H1 (cell line): Measurements from ENCODE around the gene CORO1A. TPM values are rescaled to one million over a fixed set of nuclear protein-coding genes. Genes with fewer than 3 reads are reported as not detected.

Experiments
- CTCF ChIA-PET: fragments of 300-600 bp; sonication (Branson Sonifier 250); formaldehyde crosslinking; loops from one replicate; lab custom pipeline; 2021; ENCODE audit not compliant: partially characterized antibody; lab: Charles Lee
- POLR2A ChIA-PET: fragments of 300-600 bp; sonication (Branson Sonifier 250); formaldehyde crosslinking; loops from one replicate; lab custom pipeline; 2021; ENCODE audit warnings: inconsistent platforms; ENCODE audit not compliant: partially characterized antibody; lab: Charles Lee
- DNase-seq, 2 experiments: peaks; one replicate each; pipeline versions ENCODE4 v3.0.0 to v3.0.0-alpha.2; 2010 to 2022; ENCODE audit warnings: low spot score in 2 of 2, low read depth in 1 of 2, mixed read lengths in 1 of 2
- FAIRE-seq: peaks from 2 replicates; lab custom pipeline; 2011; peaks lifted over from hg19 to GRCh38; lab: Jason Lieb, UNC
- H2AFZ ChIP-seq: 2 replicates; pipeline ENCODE4 v1.8.1; 2012; ENCODE audit warnings: low read length, inconsistent platforms
- H2AK5ac ChIP-seq: 2 replicates; pipeline ENCODE4 v1.6.1; 2013; ENCODE audit warnings: low read depth, low read length
- H2BK120ac ChIP-seq: replicated peaks from 2 replicates; pipeline ENCODE3; 2013; ENCODE audit warnings: low read depth, low read length, inconsistent platforms
- H2BK12ac ChIP-seq: 2 replicates; pipeline ENCODE4 v1.6.1; 2013; ENCODE audit warnings: low read depth, low read length
- H2BK15ac ChIP-seq: 2 replicates; pipeline ENCODE4 v1.6.1; 2013; ENCODE audit warnings: low read length
- H2BK20ac ChIP-seq: 2 replicates; pipeline ENCODE4 v1.6.1; 2013; ENCODE audit warnings: low read length
- H2BK5ac ChIP-seq: 2 replicates; pipeline ENCODE4 v1.6.1; 2013; ENCODE audit warnings: low read depth, low read length
- H3K14ac ChIP-seq: 2 replicates; pipeline ENCODE4 v1.6.1; 2013; ENCODE audit warnings: inconsistent platforms; ENCODE audit not compliant: insufficient read length
- H3K18ac ChIP-seq: 2 replicates; pipeline ENCODE4 v1.6.1; 2013; ENCODE audit warnings: low read length; ENCODE audit errors: extremely low read depth
- H3K23ac ChIP-seq: 2 replicates; pipeline ENCODE4 v1.6.1; 2013; ENCODE audit warnings: inconsistent platforms; ENCODE audit not compliant: insufficient read length
- H3K23me2 ChIP-seq: 2 replicates; pipeline ENCODE4 v1.6.1; 2013; ENCODE audit warnings: low read depth, low read length
- H3K27ac ChIP-seq: 2 replicates; pipeline ENCODE4 v1.6.1; 2011; ENCODE audit warnings: low read depth, low read length, inconsistent platforms
- H3K27me3 ChIP-seq, 4 experiments: replicated peaks in 1 of 4; 1 replicate in 1 of 4; 2 replicates in 3 of 4; pipeline versions ENCODE4 v1.6.1 to v1.8.1; 2011 to 2013; ENCODE audit warnings: low read length in 3 of 4, mild to moderate bottlenecking in 3 of 4, inconsistent platforms in 2 of 4, mixed read lengths in 2 of 4, moderate library complexity in 1 of 4; ENCODE audit not compliant: control insufficient read depth in 3 of 4, insufficient read depth in 3 of 4; ENCODE audit errors: extremely low read depth in 1 of 4
- H3K36me3 ChIP-seq, 4 experiments: 2 replicates each; pipeline versions ENCODE4 v1.6.1 to v1.8.1; 2011 to 2013; ENCODE audit warnings: mild to moderate bottlenecking in 4 of 4, low read length in 3 of 4, moderate library complexity in 2 of 4, control low read depth in 1 of 4, inconsistent platforms in 1 of 4; ENCODE audit not compliant: insufficient read depth in 4 of 4, control insufficient read depth in 2 of 4
- H3K4ac ChIP-seq: replicated peaks from 2 replicates; pipeline ENCODE3; 2013; ENCODE audit warnings: low read length, low read depth, mixed read lengths, inconsistent platforms; ENCODE audit not compliant: insufficient read length
- H3K4me1 ChIP-seq, 4 experiments: replicated peaks in 1 of 4; 1 replicate in 1 of 4; 2 replicates in 3 of 4; pipeline versions ENCODE4 v1.6.1 to v1.8.1; 2011 to 2013; ENCODE audit warnings: low read length in 3 of 4, inconsistent platforms in 2 of 4, mixed read lengths in 1 of 4; ENCODE audit not compliant: insufficient read depth in 4 of 4, control insufficient read depth in 3 of 4
- H3K4me2 ChIP-seq, 2 experiments: 2 replicates each; pipeline versions ENCODE4 v1.6.1 to v1.8.1; 2011 to 2013; ENCODE audit warnings: low read depth in 2 of 2, low read length in 2 of 2, control low read depth in 1 of 2, inconsistent platforms in 1 of 2, mild to moderate bottlenecking in 1 of 2; ENCODE audit not compliant: insufficient read depth in 1 of 2
- H3K4me3 ChIP-seq, 4 experiments: fragments of 200-600, 300-600 bp in 1 of 4; sonication (generic), shearing (Covaris generic), sonication (Bioruptor Twin) in 1 of 4; 2 replicates each; pipeline versions ENCODE4 v1.5.1 to v1.8.1; 2011 to 2016; ENCODE audit warnings: low read length in 4 of 4, low read depth in 3 of 4, control low read depth in 2 of 4, inconsistent platforms in 2 of 4, mild to moderate bottlenecking in 2 of 4, mixed read lengths in 1 of 4, moderate library complexity in 1 of 4; ENCODE audit not compliant: insufficient read depth in 2 of 4; ENCODE audit errors: extremely low read depth in 1 of 4
- H3K56ac ChIP-seq: replicated peaks from 2 replicates; pipeline ENCODE3; 2013; ENCODE audit warnings: low read depth, mild to moderate bottlenecking, mixed read lengths, low read length, inconsistent platforms; ENCODE audit not compliant: insufficient read length
- H3K79me1 ChIP-seq: 2 replicates; pipeline ENCODE4 v1.6.1; 2013; ENCODE audit warnings: low read depth, low read length, control low read depth
- H3K79me2 ChIP-seq, 2 experiments: 2 replicates each; pipeline versions ENCODE4 v1.6.1 to v1.8.1; 2012 to 2013; ENCODE audit warnings: low read length in 2 of 2, mild to moderate bottlenecking in 2 of 2, inconsistent platforms in 1 of 2; ENCODE audit not compliant: insufficient read depth in 2 of 2, control insufficient read depth in 1 of 2
- H3K9ac ChIP-seq, 4 experiments: replicated peaks in 1 of 4; 1 replicate in 1 of 4; 2 replicates in 3 of 4; pipeline versions ENCODE4 v1.6.1 to v1.8.1; 2011 to 2013; ENCODE audit warnings: low read depth in 3 of 4, low read length in 3 of 4, control low read depth in 2 of 4, mild to moderate bottlenecking in 2 of 4, moderate library complexity in 2 of 4, inconsistent platforms in 1 of 4; ENCODE audit errors: extremely low read depth in 1 of 4
- H3K9me3 ChIP-seq, 2 experiments: 2 replicates each; pipeline versions ENCODE4 v1.6.1 to v1.8.1; 2012 to 2013; ENCODE audit warnings: mild to moderate bottlenecking in 2 of 2, moderate library complexity in 2 of 2, control low read depth in 1 of 2, inconsistent platforms in 1 of 2, low read depth in 1 of 2, low read length in 1 of 2, mixed read lengths in 1 of 2; ENCODE audit not compliant: insufficient read depth in 2 of 2
- H4K20me1 ChIP-seq, 2 experiments: replicated peaks in 1 of 2; 2 replicates each; pipeline versions ENCODE3 to v1.8.1; 2011 to 2013; ENCODE audit warnings: inconsistent platforms in 2 of 2, low read length in 2 of 2, mild to moderate bottlenecking in 1 of 2; ENCODE audit not compliant: insufficient read depth in 2 of 2, control insufficient read depth in 1 of 2
- H4K5ac ChIP-seq: 2 replicates; pipeline ENCODE4 v1.6.1; 2013; ENCODE audit warnings: low read length, low read depth, mixed read lengths, inconsistent platforms; ENCODE audit not compliant: insufficient read length
- H4K8ac ChIP-seq: 2 replicates; pipeline ENCODE4 v1.8.0; 2013; ENCODE audit warnings: mild to moderate bottlenecking, moderate library complexity, low read length, inconsistent platforms; ENCODE audit not compliant: insufficient read depth; ENCODE audit errors: extremely low read depth
- H4K91ac ChIP-seq: replicated peaks from 2 replicates; pipeline ENCODE3; 2013; ENCODE audit warnings: low read length, mixed read lengths, inconsistent platforms; ENCODE audit not compliant: insufficient read length
- BRCA1 ChIP-seq: IDR thresholded peaks from 2 replicates; pipeline ENCODE4 v1.6.1; 2012; ENCODE audit warnings: low read depth, low read length, improper control_type of control experiment
- RNF2 ChIP-seq: fragments of 200-900, 300-1000 bp; sonication (generic); IDR thresholded peaks from 2 replicates; pipeline ENCODE4 v1.7.1; 2016; ENCODE audit warnings: borderline replicate concordance, low read depth, mild to moderate bottlenecking, antibody characterized with exemption, low read length; ENCODE audit not compliant: poor library complexity, severe bottlenecking; ENCODE audit errors: missing control alignments
- polyA plus RNA-seq, 7 experiments: library from polyadenylated mRNA; depleted of rRNA in 3 of 7; stranded (reverse) in 5 of 7; unstranded in 2 of 7; fragments of >200 nt in 5 of 7; fragments of 200-250 nt in 2 of 7; gene quantifications; 1 replicate in 5 of 7; 2 replicates in 1 of 7; 4 replicates in 1 of 7; pipeline versions ENCODE4 v1.2.1 to v1.2.3, GENCODE V29; 2011 to 2013; ENCODE audit warnings: missing spikeins in 2 of 7, mixed read lengths in 2 of 7
- total RNA-seq: library from RNA; stranded (reverse); fragmentation: NEBNext Ultra II Directional; extraction: Animal tissue kit (Norgen Biotek cat#: 25700); gene quantifications from 2 replicates; pipeline ENCODE4 v1.2.1, GENCODE V29; 2021

CORO1A gene
- total and polyA plus RNA-seq, 2 of the 8 experiments (the other 6 are each of a cell fraction or from before 2014, with no cell fraction given): 10.9 to 11.7 TPM

DNA sequence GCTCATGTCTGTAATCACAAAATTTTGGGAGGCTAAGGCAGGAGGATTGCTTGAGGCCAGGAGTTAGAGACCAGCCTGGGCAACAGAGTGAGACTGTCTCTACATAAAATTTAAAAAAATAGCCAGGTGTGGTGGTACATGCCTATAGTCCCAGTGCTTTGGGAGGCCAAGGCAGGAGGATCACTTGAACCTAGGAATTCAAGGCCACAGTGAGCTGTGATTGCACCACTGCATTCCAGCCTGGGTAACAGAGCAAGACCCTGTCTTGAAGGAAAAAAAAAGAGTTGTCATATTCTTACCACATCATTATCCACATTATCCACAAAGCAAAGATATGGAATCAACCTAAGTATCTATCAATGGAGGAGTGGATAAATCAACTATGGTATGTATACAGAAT is 39.4 kb upstream of the CORO1A start:
- no peaks in the 10 kb centered on the region for H3K79me2 ChIP-seq
- ChIA-PET POLR2A (no interaction called here), CTCF (no interaction called here)
- H2AK5ac ChIP-seq: no peak overlapping the region
- no peak overlapping the region for H2BK15ac ChIP-seq
- H3K14ac ChIP-seq: no peak overlapping the region
- no peak overlapping the region for H3K9ac ChIP-seq
- H2BK12ac ChIP-seq: no peak overlapping the region
- H3K4me2 ChIP-seq: no peak overlapping the region
- no peak overlapping the region for H2BK20ac ChIP-seq
- H2BK120ac ChIP-seq: no peak overlapping the region
- no peak overlapping the region for H3K27ac ChIP-seq
- H4K91ac ChIP-seq: no peak overlapping the region
- no peak overlapping the region for H3K56ac ChIP-seq
- no peaks in the 10 kb centered on the region for H3K36me3 ChIP-seq
- H3K4me1 ChIP-seq: no peaks in the 10 kb centered on the region
- no peaks in the 10 kb centered on the region for H4K20me1 ChIP-seq
- H3K4me3 ChIP-seq: no peak overlapping the region
- no peaks in the 10 kb centered on the region for H3K9me3 ChIP-seq
- H3K4ac ChIP-seq: no peak overlapping the region
- H2AFZ ChIP-seq: no peak overlapping the region
- no peaks in the 10 kb centered on the region for H3K79me1 ChIP-seq
- H4K8ac ChIP-seq: no peak overlapping the region
- TF ChIP-seq BRCA1 (no peak), RNF2 (no peak)
- no peak overlapping the region for H3K18ac ChIP-seq
- no peak for FAIRE-seq
- no peak for DNase-seq
- no peaks in the 10 kb centered on the region for H3K23me2 ChIP-seq
- H3K27me3 ChIP-seq: no peaks in the 10 kb centered on the region
- H4K5ac ChIP-seq: no peak overlapping the region
- no peak overlapping the region for H2BK5ac ChIP-seq
- no peak overlapping the region for H3K23ac ChIP-seq
